Activated naive CD8-positive, alpha-beta T cell treated with anti-CD3 and anti-CD28 coated beads, Interleukin-2, amount 10 ng/mL, durations not matched to agents 7 days and 5 days (primary cell): ENCODE measurements around the gene PTGER2. TPM values are rescaled to one million over a fixed set of nuclear protein-coding genes. Genes with fewer than 3 reads are reported as not detected.
A peak's percentile ranks its signal among the peaks of the same experiment; 100 is the strongest.

ENCODE experiments used
- ATAC-seq: fragments of 150-1000 bp; cut with Tn5 transposase; one replicate; pipeline ENCODE4 v1.10.0; 2021; ENCODE audit warnings: low read depth, moderate library complexity
- POLR2A ChIA-PET: fragments of 350-600 bp; sonication (Branson Sonifier 250); formaldehyde crosslinking; loops from one replicate; lab custom pipeline; 2021; ENCODE audit warnings: antibody characterized with exemption; lab: Charles Lee
- DNase-seq: peaks from one replicate; pipeline ENCODE4 v3.0.0; 2021
- H3K27ac Mint-ChIP-seq: one replicate; pipeline ENCODE4 v1.8.0; 2022; ENCODE audit warnings: mild to moderate bottlenecking, mixed read lengths
- H3K27me3 Mint-ChIP-seq: one replicate; pipeline ENCODE4 v1.8.0; 2022; ENCODE audit warnings: mild to moderate bottlenecking, moderate library complexity, mixed read lengths
- H3K36me3 Mint-ChIP-seq: one replicate; pipeline ENCODE4 v1.8.0; 2021; ENCODE audit warnings: mild to moderate bottlenecking, mixed read lengths
- H3K4me1 Mint-ChIP-seq: one replicate; pipeline ENCODE4 v1.8.0; 2021; ENCODE audit warnings: mixed read lengths
- H3K4me3 Mint-ChIP-seq: one replicate; pipeline ENCODE4 v1.8.0; 2022; ENCODE audit warnings: mild to moderate bottlenecking, moderate library complexity, mixed read lengths
- H3K9me3 Mint-ChIP-seq: one replicate; pipeline ENCODE4 v1.8.0; 2021; ENCODE audit warnings: mixed read lengths
- total RNA-seq, 2 experiments: library from RNA; stranded (reverse); gene quantifications; one replicate each; pipeline ENCODE4 v1.2.3, GENCODE V29; 2021

Gene PTGER2
- total RNA-seq: 100 to 1,000 TPM; 115 to 119 TPM

DNA sequence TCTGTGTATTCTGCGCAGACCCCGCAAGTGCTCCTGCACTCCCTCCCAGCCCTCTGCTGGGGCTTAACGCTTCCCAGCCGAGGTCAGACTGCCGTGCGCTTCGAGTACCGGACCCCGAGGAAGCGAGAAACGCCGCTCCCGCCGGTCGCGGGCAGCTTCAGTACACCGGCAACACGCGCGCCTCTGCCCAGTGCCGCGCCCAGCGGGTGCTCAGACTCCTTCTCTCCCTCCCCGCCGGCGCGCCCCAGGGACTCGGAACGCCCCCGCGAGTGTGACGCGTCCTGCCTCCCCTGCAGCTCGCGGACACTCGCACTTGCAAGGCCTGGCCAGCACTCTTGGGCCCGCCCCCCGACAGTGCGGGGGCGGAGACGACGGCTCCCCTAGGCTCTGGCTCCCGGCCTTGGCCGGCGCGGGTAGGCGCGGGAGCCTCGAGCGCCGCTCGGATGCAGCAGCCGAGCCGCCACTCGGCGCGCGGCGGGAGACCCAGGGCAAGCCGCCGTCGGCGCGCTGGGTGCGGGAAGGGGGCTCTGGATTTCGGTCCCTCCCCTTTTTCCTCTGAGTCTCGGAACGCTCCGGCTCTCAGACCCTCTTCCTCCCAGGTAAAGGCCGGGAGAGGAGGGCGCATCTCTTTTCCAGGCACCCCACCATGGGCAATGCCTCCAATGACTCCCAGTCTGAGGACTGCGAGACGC is at the start of gene PTGER2:
Gene PTGER2, plus strand, starts transcription at position 410 of the 692 bp plus-strand sequence. Its CDS starts 237 bp downstream, at position 647.
- Mint-ChIP-seq H3K27ac (peak within 1 kb of the TSS; percentile 97), H3K9me3 (no peaks in the 10 kb centered on the region), H3K4me1 (peaks cover 56% of the 10 kb centered on the region), H3K36me3 (peaks cover 77% of the 10 kb centered on the region), H3K4me3 (peak within 1 kb of the TSS; percentile 97), H3K27me3 (no peaks in the 10 kb centered on the region)
- ATAC-seq: peak; percentile 91
- peak; percentile 94 for DNase-seq
- POLR2A ChIA-PET: interaction anchor here (0.7 to 12.0 kb wide), 27 partner anchors 7 to 453 kb away, joined by 3 to 225 read pairs (median 5); partner anchors contain the start of genes ERO1A, GNG2, GPR137C and TXNDC16

DNA sequence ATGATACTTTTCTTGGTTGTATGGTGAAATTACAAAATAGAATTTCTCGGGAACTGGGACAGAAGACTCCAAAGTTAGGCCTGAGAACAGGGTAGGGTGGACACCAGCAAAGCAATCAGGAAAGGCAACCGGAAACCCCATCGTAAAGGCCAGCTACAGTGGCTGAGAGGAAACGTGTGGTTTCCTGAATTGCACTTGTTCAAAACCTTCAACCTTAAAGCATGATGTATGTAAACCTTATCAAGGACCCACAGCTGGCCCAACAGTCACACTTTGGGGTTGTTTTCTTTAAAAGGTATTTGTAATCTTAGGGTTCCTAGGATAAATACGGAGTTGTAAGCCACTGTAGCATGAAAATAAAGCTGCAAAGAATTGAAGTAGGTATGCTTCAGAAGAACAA is 48.9 kb upstream of the PTGER2 start:
- POLR2A ChIA-PET: interaction anchor here (0.8 to 1.3 kb wide), 2 partner anchors 44 to 111 kb away, joined by 3 to 5 read pairs; no protein-coding TSS in a partner anchor
- Mint-ChIP-seq H3K4me3 (peak overlapping the region; percentile 55), H3K27ac (peak overlapping the region; percentile 77), H3K27me3 (peaks cover 32% of the 10 kb centered on the region), H3K36me3 (peaks cover 17% of the 10 kb centered on the region), H3K4me1 (peaks cover 38% of the 10 kb centered on the region), H3K9me3 (peaks cover 5% of the 10 kb centered on the region)
- DNase-seq (no peak), ATAC-seq (peak; percentile 51)

- Mint-ChIP-seq H3K27me3 (peaks cover 41% of the 10 kb centered on the region), H3K27ac (peak overlapping the region; percentile 77), H3K4me1 (peaks cover 38% of the 10 kb centered on the region), H3K4me3 (peak overlapping the region; percentile 90), H3K36me3 (peaks cover 13% of the 10 kb centered on the region), H3K9me3 (peaks cover 1% of the 10 kb centered on the region)
- ATAC-seq (no peak), DNase-seq (no peak)
- POLR2A ChIA-PET: interaction anchor here (0.5 to 1.3 kb wide), 3 partner anchors 45 to 435 kb away, joined by 3 to 4 read pairs (median 3); no protein-coding TSS in a partner anchor
These were observed 47.9 kb upstream of the PTGER2 start for GRCh38 chr14:52266179-52266578.

DNA sequence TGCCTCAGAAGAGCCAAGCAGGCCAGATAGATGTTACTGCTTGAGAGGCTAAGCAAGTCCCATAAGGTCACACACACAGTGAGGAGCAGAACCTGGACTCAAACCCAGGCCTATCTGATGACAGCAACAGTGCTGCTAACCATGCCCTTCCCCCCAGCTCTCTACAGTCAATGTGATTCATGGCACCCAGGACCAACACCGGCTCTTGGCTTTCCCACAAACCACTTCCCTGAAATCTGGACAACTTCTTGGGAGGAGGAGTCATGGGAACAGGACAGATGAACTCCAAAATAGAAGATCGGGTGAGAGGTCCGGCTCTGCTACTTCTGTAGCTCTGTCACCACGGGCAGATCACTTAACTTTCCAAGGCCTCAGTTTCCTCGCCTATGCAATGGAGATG is 47.3 kb upstream of the PTGER2 start:
- no peak for ATAC-seq
- Mint-ChIP-seq H3K4me3 (peak overlapping the region; percentile 90), H3K27ac (peak overlapping the region; percentile 3), H3K4me1 (peaks cover 38% of the 10 kb centered on the region), H3K9me3 (no peaks in the 10 kb centered on the region), H3K36me3 (peaks cover 11% of the 10 kb centered on the region), H3K27me3 (peaks cover 45% of the 10 kb centered on the region)
- no peak for DNase-seq
- POLR2A ChIA-PET: interaction anchor here (1.2 to 1.6 kb wide), 2 partner anchors 18 to 85 kb away, joined by 4 to 5 read pairs; no protein-coding TSS in a partner anchor

- H3K27me3 Mint-ChIP-seq: peaks cover 53% of the 10 kb centered on the region
- ATAC-seq (peak; percentile 32), DNase-seq (peak; percentile 61)
- peak within 1 kb of the TSS; percentile 30 for H3K27ac Mint-ChIP-seq
- H3K36me3 Mint-ChIP-seq: peaks cover 11% of the 10 kb centered on the region
- H3K4me1 Mint-ChIP-seq: peaks cover 39% of the 10 kb centered on the region
- peak within 1 kb of the TSS; percentile 90 for H3K4me3 Mint-ChIP-seq
- no peaks in the 10 kb centered on the region for H3K9me3 Mint-ChIP-seq
- POLR2A ChIA-PET: interaction anchor here (1.2 to 1.6 kb wide), 2 partner anchors 19 to 84 kb away, joined by 4 to 5 read pairs; no protein-coding TSS in a partner anchor
These were observed 46.4 kb upstream of the PTGER2 start, which contains the start of gene PTGDR for GRCh38 chr14:52267501-52268278. TSS of gene PTGDR (plus strand) at chr14:52267698. CDS start at chr14:52267815, 117 bp downstream.

GRCh38 chr14:52268279-52269061 is 45.6 kb upstream of the PTGER2 start:
- Mint-ChIP-seq H3K27me3 (peaks cover 61% of the 10 kb centered on the region), H3K27ac (no peak overlapping the region), H3K4me1 (peaks cover 39% of the 10 kb centered on the region), H3K4me3 (peak overlapping the region; percentile 90), H3K9me3 (no peaks in the 10 kb centered on the region), H3K36me3 (peaks cover 11% of the 10 kb centered on the region)
- no peak for DNase-seq
- peak; percentile 62 for ATAC-seq
- POLR2A ChIA-PET: no interaction called here

DNA sequence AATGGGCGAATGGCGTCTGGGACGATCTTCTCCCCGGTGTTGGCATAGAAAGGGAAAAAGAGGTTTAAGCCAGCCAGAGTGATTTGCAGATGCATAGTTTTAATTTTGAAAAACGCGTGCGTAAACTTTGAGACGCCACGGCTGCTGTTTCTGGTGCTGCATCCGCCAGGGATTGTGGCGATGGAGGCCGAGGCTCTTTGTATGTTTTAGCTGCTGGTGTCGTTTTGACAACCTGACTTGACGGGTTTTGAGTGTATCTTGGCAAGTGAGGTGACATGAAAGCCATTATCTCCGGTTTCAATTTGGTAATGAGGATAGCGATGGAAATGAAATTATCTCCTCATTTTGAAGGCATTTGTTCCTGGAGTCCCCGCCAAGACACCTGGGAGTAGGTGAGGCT is 45.0 kb upstream of the PTGER2 start:
- peaks cover 11% of the 10 kb centered on the region for H3K36me3 Mint-ChIP-seq
- DNase-seq (no peak), ATAC-seq (no peak)
- H3K4me1 Mint-ChIP-seq: peaks cover 39% of the 10 kb centered on the region
- peak overlapping the region; percentile 90 for H3K4me3 Mint-ChIP-seq
- H3K9me3 Mint-ChIP-seq: no peaks in the 10 kb centered on the region
- POLR2A ChIA-PET: no interaction called here
- no peak overlapping the region for H3K27ac Mint-ChIP-seq
- peaks cover 65% of the 10 kb centered on the region for H3K27me3 Mint-ChIP-seq

DNA sequence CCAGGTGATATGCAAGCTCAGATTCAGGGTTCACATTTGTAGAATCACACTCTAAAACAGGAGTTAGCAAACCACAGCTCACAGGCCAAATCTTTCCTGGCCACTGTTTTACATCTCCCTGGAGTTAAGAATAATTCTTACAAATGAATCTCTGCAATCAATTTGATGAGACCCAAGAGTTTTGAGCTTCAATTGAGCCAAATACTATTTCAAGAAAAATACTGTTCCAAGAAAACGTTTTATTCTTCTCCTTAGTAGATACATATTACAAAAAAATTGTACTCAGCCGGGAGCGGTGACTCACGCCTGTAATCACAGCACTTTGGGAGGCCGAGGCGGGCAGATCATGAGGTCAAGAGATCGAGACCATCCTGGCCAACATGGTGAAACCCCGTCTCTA is 44.1 kb upstream of the PTGER2 start:
- H3K27me3 Mint-ChIP-seq: peaks cover 73% of the 10 kb centered on the region
- H3K4me3 Mint-ChIP-seq: no peak overlapping the region
- peaks cover 10% of the 10 kb centered on the region for H3K36me3 Mint-ChIP-seq
- H3K27ac Mint-ChIP-seq: no peak overlapping the region
- H3K9me3 Mint-ChIP-seq: no peaks in the 10 kb centered on the region
- H3K4me1 Mint-ChIP-seq: peaks cover 38% of the 10 kb centered on the region
- no peak for DNase-seq
- no peak for ATAC-seq
- POLR2A ChIA-PET: no interaction called here

DNA sequence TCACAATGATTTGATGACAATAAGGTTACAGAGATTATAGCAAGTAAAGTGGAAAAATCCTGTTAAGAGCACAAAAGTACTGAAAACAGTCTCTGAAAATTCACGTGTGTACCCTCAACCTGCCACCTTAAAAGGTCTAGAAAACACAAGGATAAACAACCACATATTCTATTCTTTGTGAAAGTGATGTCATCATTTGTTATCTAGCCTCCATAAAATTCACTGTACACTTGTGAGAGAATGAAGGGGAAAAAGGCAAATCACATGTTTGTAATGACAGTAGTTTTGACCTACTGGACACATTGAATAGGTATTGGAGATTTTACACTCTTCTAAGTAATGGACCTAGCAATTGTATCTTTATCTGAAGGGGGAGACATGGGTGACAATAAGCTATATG is 42.6 kb upstream of the PTGER2 start:
- DNase-seq (no peak), ATAC-seq (no peak)
- peaks cover 23% of the 10 kb centered on the region for H3K4me1 Mint-ChIP-seq
- POLR2A ChIA-PET: no interaction called here
- H3K36me3 Mint-ChIP-seq: peaks cover 2% of the 10 kb centered on the region
- no peak overlapping the region for H3K4me3 Mint-ChIP-seq
- no peaks in the 10 kb centered on the region for H3K9me3 Mint-ChIP-seq
- H3K27ac Mint-ChIP-seq: no peak overlapping the region
- peaks cover 77% of the 10 kb centered on the region for H3K27me3 Mint-ChIP-seq

- H3K9me3 Mint-ChIP-seq: no peaks in the 10 kb centered on the region
- H3K36me3 Mint-ChIP-seq: peaks cover 1% of the 10 kb centered on the region
- H3K4me3 Mint-ChIP-seq: no peak overlapping the region
- peaks cover 71% of the 10 kb centered on the region for H3K27me3 Mint-ChIP-seq
- peaks cover 14% of the 10 kb centered on the region for H3K4me1 Mint-ChIP-seq
- peak; percentile 51 for ATAC-seq
- no peak for DNase-seq
- POLR2A ChIA-PET: no interaction called here
- no peak overlapping the region for H3K27ac Mint-ChIP-seq
These were observed 41.7 kb upstream of the PTGER2 start for GRCh38 chr14:52272375-52272774.

DNA sequence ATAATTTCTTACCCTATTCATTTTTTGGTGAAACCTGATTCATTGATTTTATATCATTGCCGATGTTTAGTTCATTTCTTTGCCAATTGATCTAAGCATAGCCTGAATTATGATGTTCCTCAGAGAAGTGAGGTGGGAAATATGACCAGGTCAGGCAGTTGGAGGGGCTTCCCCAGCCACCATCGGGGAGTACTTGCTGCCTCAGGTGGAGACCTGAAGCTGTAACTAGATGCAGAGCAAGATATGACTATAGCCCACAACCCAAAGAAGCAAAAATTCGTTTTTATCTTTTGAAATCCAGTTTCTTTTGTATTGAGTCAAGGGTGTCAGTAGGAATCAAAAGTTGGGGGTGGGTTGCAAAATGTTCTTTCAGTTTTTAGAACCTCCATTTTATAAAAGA is 38.7 kb upstream of the PTGER2 start:
- Mint-ChIP-seq H3K36me3 (peaks cover 8% of the 10 kb centered on the region), H3K4me1 (peaks cover 5% of the 10 kb centered on the region), H3K27me3 (peaks cover 44% of the 10 kb centered on the region), H3K27ac (no peak overlapping the region), H3K9me3 (no peaks in the 10 kb centered on the region), H3K4me3 (no peak overlapping the region)
- POLR2A ChIA-PET: no interaction called here
- DNase-seq: no peak
- no peak for ATAC-seq

DNA sequence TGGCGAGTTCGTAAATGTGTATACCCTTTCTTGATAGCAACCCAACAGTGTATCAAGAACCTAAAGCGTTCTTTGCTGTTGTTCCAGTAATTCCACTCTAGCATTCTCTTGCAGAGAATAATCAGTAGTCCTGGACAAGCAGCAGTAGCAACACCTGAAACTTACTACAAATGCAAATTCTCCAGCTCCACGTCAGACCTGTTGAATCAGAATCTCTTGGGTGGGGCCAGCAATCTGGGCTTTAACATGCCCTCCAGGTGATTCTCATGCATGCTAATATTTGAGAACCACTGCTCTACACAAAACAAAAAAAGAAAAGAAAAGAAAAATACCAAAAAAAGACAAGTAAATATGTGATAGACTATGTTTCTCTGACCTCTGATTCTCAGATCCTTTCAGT is 36.6 kb upstream of the PTGER2 start:
- no peak for ATAC-seq
- H3K36me3 Mint-ChIP-seq: peaks cover 8% of the 10 kb centered on the region

DNA sequence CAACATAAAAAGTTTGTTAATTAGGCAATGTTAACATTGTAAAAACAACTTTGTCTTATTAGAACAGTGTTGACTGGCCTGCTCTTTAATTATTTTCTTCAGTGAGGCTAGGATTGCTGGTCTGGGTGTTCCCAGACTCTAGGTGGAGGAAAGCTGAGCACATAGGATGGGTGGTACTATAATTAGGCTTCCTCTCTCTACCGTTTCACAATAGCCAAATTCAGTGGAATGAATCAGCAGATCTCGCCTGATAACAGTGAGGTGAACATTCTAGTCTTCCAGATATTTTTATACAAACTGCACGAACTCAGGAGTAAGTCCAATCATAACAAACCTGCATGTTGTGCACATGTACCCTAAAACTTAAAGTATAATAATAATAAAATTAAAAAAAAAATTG is 34.7 kb upstream of the PTGER2 start:
- ATAC-seq: no peak
- Mint-ChIP-seq H3K27ac (no peak overlapping the region), H3K27me3 (peaks cover 12% of the 10 kb centered on the region), H3K4me1 (peaks cover 12% of the 10 kb centered on the region), H3K9me3 (peaks cover 4% of the 10 kb centered on the region), H3K4me3 (no peak overlapping the region), H3K36me3 (peaks cover 12% of the 10 kb centered on the region)
- DNase-seq: no peak
- POLR2A ChIA-PET: no interaction called here

More for the DNA sequence above, 36.6 kb upstream of the PTGER2 start:
- H3K9me3 Mint-ChIP-seq: no peaks in the 10 kb centered on the region
- peaks cover 28% of the 10 kb centered on the region for H3K27me3 Mint-ChIP-seq
- H3K4me3 Mint-ChIP-seq: no peak overlapping the region
- peaks cover 11% of the 10 kb centered on the region for H3K4me1 Mint-ChIP-seq
- POLR2A ChIA-PET: no interaction called here
- no peak overlapping the region for H3K27ac Mint-ChIP-seq
- DNase-seq: no peak
